Measurements from ENCODE around the gene ELF2.

The ELF2 gene

GRCh38 chr4:139188648-139189416, 11.8 kb upstream of the ELF2 start:
- TF ChIP-seq CTCF (conservative IDR thresholded peaks at IDR 0.05; ENCODE audit: low read length) = no peak
- no peak overlapping the region for H3K4me3 ChIP-seq (ENCODE audit: low read length)
- no peak for DNase-seq (ENCODE audit: low read depth)

GRCh38 chr4:139184129-139184528, 7.1 kb upstream of the ELF2 start:
- no peak overlapping the region for H3K4me3 ChIP-seq (ENCODE audit: low read length)
- peak; percentile 42 for TF ChIP-seq CTCF (conservative IDR thresholded peaks at IDR 0.05; ENCODE audit: low read length)
- peak; percentile 55 for DNase-seq (ENCODE audit: low read depth)

DNA sequence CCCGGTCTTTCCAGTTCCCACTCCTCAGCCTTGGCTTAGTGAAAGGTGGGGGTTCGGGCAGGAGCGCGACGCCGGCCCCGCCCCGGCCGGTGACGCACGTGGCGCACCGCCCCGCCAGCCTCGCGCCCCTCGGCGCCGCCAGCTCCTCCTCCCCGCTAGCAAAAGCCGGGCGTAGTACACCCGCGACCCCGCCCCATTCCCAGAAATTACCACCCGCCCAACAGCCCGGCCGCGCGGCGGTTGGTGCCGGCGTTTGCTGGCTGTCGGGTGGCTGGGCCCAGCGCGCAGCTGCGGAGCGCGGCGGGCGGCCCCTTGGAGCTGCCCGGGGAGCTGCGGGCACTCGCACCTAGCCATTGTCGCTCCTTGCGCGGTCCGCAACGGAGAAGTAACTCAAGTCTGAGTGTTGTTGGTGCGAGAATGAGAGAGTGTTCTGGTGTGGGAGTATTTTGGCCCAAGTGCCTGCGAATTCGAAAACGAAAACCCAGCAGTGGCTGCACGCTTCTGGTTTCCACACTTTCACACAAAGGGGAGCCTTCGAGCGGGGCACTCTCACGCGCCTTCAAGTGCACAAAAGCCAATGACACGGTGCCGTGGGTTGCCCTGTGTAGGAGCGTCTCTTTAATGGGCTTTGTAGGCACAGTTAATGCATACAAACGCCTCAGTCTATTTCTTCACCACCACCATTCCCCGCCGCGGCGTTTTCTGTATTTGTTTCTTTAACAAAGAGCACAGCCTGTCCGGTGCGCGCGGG, 1.0 kb upstream of the ELF2 start:
- TF ChIP-seq CTCF (conservative IDR thresholded peaks at IDR 0.05; ENCODE audit: low read length) = peak; percentile 5; the same call in 1 of the 2 replicates
- peak; percentile 93 for DNase-seq (ENCODE audit: low read depth)

DNA sequence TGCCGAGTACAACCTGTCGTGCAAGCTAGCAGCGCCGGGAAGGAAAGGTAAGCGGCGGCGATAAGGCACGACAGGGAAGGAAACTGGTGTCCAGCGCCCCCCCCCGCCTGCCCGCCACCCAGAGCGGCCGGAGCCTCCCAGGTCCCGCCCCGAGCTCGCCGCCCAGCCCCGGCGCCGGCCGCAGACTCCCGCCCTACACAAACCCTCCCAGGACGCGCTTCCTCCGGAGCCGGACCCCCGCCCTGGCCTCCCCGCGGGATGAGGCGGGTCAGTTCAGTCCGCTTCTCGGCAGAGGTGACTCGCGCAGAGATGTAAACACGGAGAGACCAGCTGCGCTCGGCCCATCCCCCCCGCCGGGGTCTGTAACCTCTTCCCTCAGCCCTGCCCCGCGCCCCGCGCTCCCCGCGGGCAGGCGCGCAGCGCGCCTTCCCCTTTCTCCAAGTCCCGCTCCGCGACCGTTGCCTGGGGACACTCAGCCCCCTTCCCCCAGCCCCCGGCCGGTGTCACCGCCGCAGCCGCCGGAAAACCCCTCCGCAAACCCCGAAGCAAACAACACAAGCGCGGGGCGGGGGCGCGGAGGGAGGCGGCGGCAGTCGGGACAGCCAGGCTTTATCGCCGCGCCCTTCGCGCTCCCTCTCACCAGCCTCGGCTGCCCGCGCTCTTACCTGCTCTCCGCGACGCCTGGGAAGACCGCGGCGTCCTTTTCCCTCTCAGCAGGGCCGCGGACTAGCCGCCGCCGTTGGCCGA, 543 bp downstream of the ELF2 start:
- peak overlapping the region; percentile 88 for H3K4me3 ChIP-seq (ENCODE audit: low read length)
- DNase-seq (ENCODE audit: low read depth) = peak; percentile 62
- no peak for TF ChIP-seq CTCF (conservative IDR thresholded peaks at IDR 0.05; ENCODE audit: low read length)

More for the DNA sequence above, 1.0 kb upstream of the ELF2 start:
- H3K4me3 ChIP-seq (ENCODE audit: low read length) = peak overlapping the region; percentile 71

- no peak for TF ChIP-seq CTCF (conservative IDR thresholded peaks at IDR 0.05; ENCODE audit: low read length)
- peak overlapping the region; percentile 88 for H3K4me3 ChIP-seq (ENCODE audit: low read length)
- DNase-seq (ENCODE audit: low read depth) = peak; percentile 41
Measured at GRCh38 chr4:139175646-139176301, 1.2 kb downstream of the ELF2 start.

DNA sequence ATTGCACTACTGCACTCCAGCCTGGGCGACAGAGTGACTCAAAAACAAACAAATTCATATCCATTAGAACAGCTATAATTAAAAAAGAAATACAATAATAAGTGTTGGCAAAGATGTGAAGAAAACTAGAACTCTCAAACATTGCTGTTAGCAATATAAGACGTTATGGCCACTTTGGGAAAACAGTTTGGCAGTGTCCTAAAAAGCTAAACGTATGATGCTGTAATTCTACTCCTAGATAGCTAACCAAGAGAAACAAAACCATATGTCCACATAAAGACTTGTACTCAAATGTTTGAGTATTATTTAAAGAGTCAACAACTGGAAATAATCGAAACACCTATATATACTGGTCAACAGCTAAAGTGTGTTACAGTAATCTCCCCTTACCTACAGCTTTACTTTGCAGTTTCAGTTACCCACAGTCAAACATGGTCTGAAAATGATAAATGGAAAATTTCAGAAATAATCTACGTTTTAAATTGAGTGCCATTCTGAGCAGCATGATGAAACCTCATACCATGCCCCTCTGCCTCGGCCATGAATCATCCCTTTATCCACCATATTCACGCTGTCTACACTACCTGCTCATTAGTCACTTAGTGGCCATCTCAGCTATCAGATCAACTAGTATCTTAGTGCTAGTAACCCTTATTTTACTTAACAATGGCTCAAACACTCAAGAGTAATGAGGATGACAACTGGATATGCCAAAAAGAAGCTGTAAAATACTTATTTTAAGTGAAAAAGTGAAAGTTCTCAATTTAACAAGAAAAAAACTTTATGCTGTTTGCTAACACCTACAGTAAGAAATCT, 4.9 kb downstream of the ELF2 start:
- DNase-seq (ENCODE audit: low read depth) = peak; percentile 46
- H3K4me3 ChIP-seq (ENCODE audit: low read length) = peak overlapping the region; percentile 10; the same call in 1 of the 2 replicates
- TF ChIP-seq CTCF (conservative IDR thresholded peaks at IDR 0.05; ENCODE audit: low read length) = no peak

All from AG10803 (cell line).